ENCODE measurements around the gene ARNT2. TPM values are rescaled to one million over a fixed set of nuclear protein-coding genes. Genes with fewer than 3 reads are reported as not detected.

ARNT2 gene
- total RNA-seq, 1 donor from 2014 or later: 0.26 TPM

- Histone ChIP-seq H3K27me3 (ENCODE audit: control insufficient read depth, insufficient read depth, low read length) (no peaks in the 10 kb centered on the region), H3K36me3 (ENCODE audit: control insufficient read depth, insufficient read depth, low read length) (no peaks in the 10 kb centered on the region), H3K4me3 (ENCODE audit: low read depth, low read length) (no peak overlapping the region)
- no peak for TF ChIP-seq CTCF (IDR thresholded peaks at IDR 0.05; ENCODE audit: insufficient read depth, low read length, severe bottlenecking)
- FAIRE-seq (no peak), DNase-seq (ENCODE audit: low read depth) (no peak)
These were observed 100.7 kb downstream of the ARNT2 start for GRCh38 chr15:80504931-80505330.

- no peak for DNase-seq (ENCODE audit: low read depth)
- TF ChIP-seq CTCF (IDR thresholded peaks at IDR 0.05; ENCODE audit: insufficient read depth, low read length, severe bottlenecking): no peak
- Histone ChIP-seq H3K27me3 (ENCODE audit: control insufficient read depth, insufficient read depth, low read length) (no peaks in the 10 kb centered on the region), H3K36me3 (ENCODE audit: control insufficient read depth, insufficient read depth, low read length) (no peaks in the 10 kb centered on the region), H3K4me3 (ENCODE audit: low read depth, low read length) (no peak overlapping the region)
- FAIRE-seq: no peak
These were observed 102.2 kb downstream of the ARNT2 start for GRCh38 chr15:80506286-80506893.

- no peak overlapping the region for H3K4me3 ChIP-seq (ENCODE audit: low read depth, low read length)
- DNase-seq (ENCODE audit: low read depth) (no peak), FAIRE-seq (no peak)
- H3K36me3 ChIP-seq (ENCODE audit: control insufficient read depth, insufficient read depth, low read length): no peaks in the 10 kb centered on the region
- TF ChIP-seq CTCF (IDR thresholded peaks at IDR 0.05; ENCODE audit: insufficient read depth, low read length, severe bottlenecking): no peak
- no peaks in the 10 kb centered on the region for H3K27me3 ChIP-seq (ENCODE audit: control insufficient read depth, insufficient read depth, low read length)
These were observed 102.9 kb downstream of the ARNT2 start for GRCh38 chr15:80507131-80507530.

GRCh38 chr15:80507638-80508316 is 103.6 kb downstream of the ARNT2 start:
- Histone ChIP-seq H3K27me3 (ENCODE audit: control insufficient read depth, insufficient read depth, low read length) (no peaks in the 10 kb centered on the region), H3K4me3 (ENCODE audit: low read depth, low read length) (no peak overlapping the region), H3K36me3 (ENCODE audit: control insufficient read depth, insufficient read depth, low read length) (no peaks in the 10 kb centered on the region)
- FAIRE-seq (no peak), DNase-seq (ENCODE audit: low read depth) (peak; percentile 3)
- no peak for TF ChIP-seq CTCF (IDR thresholded peaks at IDR 0.05; ENCODE audit: insufficient read depth, low read length, severe bottlenecking)

- no peak overlapping the region for H3K4me3 ChIP-seq (ENCODE audit: low read depth, low read length)
- no peaks in the 10 kb centered on the region for H3K36me3 ChIP-seq (ENCODE audit: control insufficient read depth, insufficient read depth, low read length)
- FAIRE-seq: no peak
- no peaks in the 10 kb centered on the region for H3K27me3 ChIP-seq (ENCODE audit: control insufficient read depth, insufficient read depth, low read length)
- no peak for TF ChIP-seq CTCF (IDR thresholded peaks at IDR 0.05; ENCODE audit: insufficient read depth, low read length, severe bottlenecking)
- DNase-seq (ENCODE audit: low read depth): no peak
These were observed 104.6 kb downstream of the ARNT2 start for GRCh38 chr15:80508783-80509182.
